HCT116 (cell line): ENCODE measurements around the gene ANTXR2. TPM values are rescaled to one million over a fixed set of nuclear protein-coding genes. Genes with fewer than 3 reads are reported as not detected.

Source experiments
- ATAC-seq: fragments of 200-7000 bp; cut with Tn5 transposase; 2 replicates; pipeline ENCODE4 v1.9.1; 2020; ENCODE audit warnings: mild to moderate bottlenecking, moderate library complexity
- BruUV-seq: library from RNA; stranded (reverse); fragments of 400-500 nt; replicated peaks from 2 replicates; lab custom pipeline; 2021; lab: Mats Ljungman, UMichigan
- CTCF ChIA-PET: fragments of 300-600 bp; sonication (Branson Sonifier 250); formaldehyde crosslinking; loops from one replicate; lab custom pipeline; 2021; ENCODE audit warnings: antibody characterized with exemption; lab: Charles Lee
- POLR2A ChIA-PET: fragments of 300-600, 350-600 bp; sonication (Branson Sonifier 250); formaldehyde crosslinking; loops from one replicate; lab custom pipeline; 2021; ENCODE audit warnings: antibody characterized with exemption; lab: Charles Lee
- RAD21 ChIA-PET, 2 experiments: fragments of 300-600 bp; sonication (Branson Sonifier 250); formaldehyde crosslinking; loops; one replicate each; lab custom pipeline; 2023; ENCODE audit warnings: low total read pairs in 2 of 2; ENCODE audit not compliant: uncharacterized antibody in 2 of 2, unreplicated experiment in 2 of 2, low non-redundant PET in 1 of 2; lab: Charles Lee
- DNase-seq: peaks from one replicate; pipeline ENCODE4 v3.0.0-alpha.2; 2010; ENCODE audit warnings: low read depth, low spot score
- H2AFZ ChIP-seq: fragments of 200-600 bp; shearing (Covaris generic), sonication (generic); 2 replicates; pipeline ENCODE4 v1.6.1; 2017; ENCODE audit warnings: low read depth, mixed run types, mixed read lengths, antibody characterized with exemption, low read length; ENCODE audit not compliant: poor library complexity, severe bottlenecking
- H3K27ac ChIP-seq: 2 replicates; pipeline ENCODE4 v1.5.1; 2012; ENCODE audit warnings: low read depth, low read length
- H3K27me3 ChIP-seq: fragments of 200-600 bp; sonication (generic); 2 replicates; pipeline ENCODE4 v1.6.1; 2016; ENCODE audit warnings: mixed run types, low read length, mixed read lengths; ENCODE audit not compliant: insufficient read depth
- H3K36me3 ChIP-seq, 2 experiments: fragments of 200-500 bp in 1 of 2; fragments of 200-600 bp in 1 of 2; sonication (Bioruptor generic) in 1 of 2; sonication (generic) in 1 of 2; 2 replicates each; pipeline versions ENCODE4 v1.5.1 to v1.6.1; 2014 to 2016; ENCODE audit warnings: low read length in 2 of 2, inconsistent platforms in 1 of 2, mixed read lengths in 1 of 2, mixed run types in 1 of 2; ENCODE audit not compliant: insufficient read depth in 2 of 2, control insufficient read depth in 1 of 2
- H3K4me1 ChIP-seq, 2 experiments: fragments of 200-600 bp in 1 of 2; sonication (generic) in 1 of 2; 2 replicates each; pipeline versions ENCODE4 v1.5.1 to v1.6.1; 2012 to 2017; ENCODE audit warnings: low read length in 2 of 2, inconsistent platforms in 1 of 2, mild to moderate bottlenecking in 1 of 2, mixed read lengths in 1 of 2, mixed run types in 1 of 2, moderate library complexity in 1 of 2; ENCODE audit not compliant: insufficient read depth in 2 of 2, control insufficient read depth in 1 of 2
- H3K4me2 ChIP-seq: fragments of 200-600 bp; sonication (generic); 2 replicates; pipeline ENCODE4 v1.6.1; 2017; ENCODE audit warnings: mixed run types, low read length, mixed read lengths
- H3K4me3 ChIP-seq, 2 experiments: fragments of 200-600 bp in 1 of 2; sonication (generic) in 1 of 2; replicated peaks in 1 of 2; 2 replicates each; pipeline ENCODE4 v1.5.1; 2011 to 2016; ENCODE audit warnings: low read length in 2 of 2, control low read depth in 1 of 2, low read depth in 1 of 2, mild to moderate bottlenecking in 1 of 2, mixed read lengths in 1 of 2, mixed run types in 1 of 2
- H3K79me2 ChIP-seq: fragments of 200-600 bp; sonication (generic); 2 replicates; pipeline ENCODE4 v1.6.1; 2017; ENCODE audit warnings: mild to moderate bottlenecking, mixed run types, low read length, moderate library complexity, mixed read lengths; ENCODE audit not compliant: insufficient read depth
- H3K9ac ChIP-seq: fragments of 200-600 bp; sonication (generic); 2 replicates; pipeline ENCODE4 v1.6.1; 2016; ENCODE audit warnings: low read length, mixed read lengths
- H3K9me2 ChIP-seq: fragments of 200-600 bp; sonication (generic), shearing (Covaris generic); 2 replicates; pipeline ENCODE4 v1.6.1; 2017; ENCODE audit warnings: mixed run types, mild to moderate bottlenecking, moderate library complexity; ENCODE audit not compliant: insufficient read depth
- H3K9me3 ChIP-seq, 2 experiments: fragments of 200-500 bp in 1 of 2; fragments of 200-600 bp in 1 of 2; sonication (Bioruptor generic) in 1 of 2; sonication (generic) in 1 of 2; 2 replicates each; pipeline ENCODE4 v1.6.1; 2014 to 2017; ENCODE audit warnings: low read length in 2 of 2, mixed read lengths in 2 of 2, inconsistent platforms in 1 of 2, low read depth in 1 of 2, mild to moderate bottlenecking in 1 of 2, mixed run types in 1 of 2, moderate library complexity in 1 of 2; ENCODE audit not compliant: control insufficient read depth in 1 of 2, insufficient read depth in 1 of 2
- H4K20me1 ChIP-seq: fragments of 200-600 bp; sonication (generic), shearing (Covaris generic); 2 replicates; pipeline ENCODE4 v1.6.1; 2017; ENCODE audit warnings: mixed run types, mild to moderate bottlenecking, moderate library complexity; ENCODE audit not compliant: insufficient read depth
- EGR1 ChIP-seq: IDR thresholded peaks from 2 replicates; pipeline ENCODE4 v1.6.1; 2012; ENCODE audit warnings: low read depth
- EZH2 ChIP-seq: fragments of 200-600 bp; sonication (generic); IDR thresholded peaks from 2 replicates; pipeline ENCODE4 v1.6.1; 2017; ENCODE audit warnings: antibody characterized with exemption, mixed run types
- FOSL1 ChIP-seq: IDR thresholded peaks from 2 replicates; pipeline ENCODE4 v1.6.1; 2012; ENCODE audit warnings: low read depth
- JUND ChIP-seq: IDR thresholded peaks from 2 replicates; pipeline ENCODE4 v1.6.1; 2012
- POLR2AphosphoS5 ChIP-seq: IDR thresholded peaks from 2 replicates; pipeline ENCODE4 v1.6.1; 2011; ENCODE audit warnings: mild to moderate bottlenecking, low read depth, low read length, moderate library complexity
- RAD21 ChIP-seq: IDR thresholded peaks from 2 replicates; pipeline ENCODE4 v1.6.1; 2012; ENCODE audit warnings: low read depth, mild to moderate bottlenecking
- YY1 ChIP-seq: IDR thresholded peaks from 2 replicates; pipeline ENCODE4 v1.6.1; 2011; ENCODE audit warnings: low read length, low read depth, moderate library complexity, mild to moderate bottlenecking; ENCODE audit not compliant: insufficient replicate concordance; ENCODE audit errors: extremely low read depth
- ZNF274 ChIP-seq: fragments of 200-500 bp; sonication (Bioruptor generic); IDR thresholded peaks from 2 replicates; pipeline ENCODE4 v1.6.1; 2014; ENCODE audit warnings: mild to moderate bottlenecking, low read depth, low read length, inconsistent platforms
- intact Hi-C: fragments of 100-400 bp; cut with micrococcal nuclease; formaldehyde crosslinking; loops from 2 replicates; pipeline ENCODE4 v1.10.0; 2022
- total RNA-seq: library from RNA; stranded (reverse); gene quantifications from one replicate; pipeline ENCODE4 v1.2.1, GENCODE V29; 2021; ENCODE audit not compliant: unreplicated experiment
- TF ChIP-seq, protein P1 (sequence below): IDR thresholded peaks from 2 replicates; pipeline ENCODE4 v1.6.1; 2012
- TF ChIP-seq, protein P2 (sequence below), 3 experiments: fragments of 200-600 bp in 1 of 3; sonication (generic) in 1 of 3; IDR thresholded peaks in 2 of 3; conservative IDR thresholded peaks in 1 of 3; 2 replicates each; pipeline ENCODE4 v1.5.1; 2012 to 2017; ENCODE audit warnings: low read depth in 2 of 3, low read length in 2 of 3, antibody characterized with exemption in 1 of 3, borderline replicate concordance in 1 of 3, control low read depth in 1 of 3, mild to moderate bottlenecking in 1 of 3, mixed read lengths in 1 of 3, mixed run types in 1 of 3, moderate library complexity in 1 of 3; ENCODE audit not compliant: insufficient read depth in 1 of 3

ANTXR2 gene
- total RNA-seq, 1 experiment from 2014 or later = 6.3 TPM

GRCh38 chr4:80082693-80083092 is 9.7 kb upstream of the ANTXR2 start:
- Histone ChIP-seq H3K9me2 (no peaks in the 10 kb centered on the region), H3K4me1 (no peaks in the 10 kb centered on the region), H3K4me2 (no peak overlapping the region), H3K9me3 (no peaks in the 10 kb centered on the region), H3K27me3 (no peaks in the 10 kb centered on the region), H3K36me3 (no peaks in the 10 kb centered on the region), H3K4me3 (no peak overlapping the region), H3K27ac (no peak overlapping the region), H3K79me2 (no peaks in the 10 kb centered on the region), H4K20me1 (no peaks in the 10 kb centered on the region), H3K9ac (no peak overlapping the region), H2AFZ (no peak overlapping the region)
- BruUV-seq = no TSS peak
- intact Hi-C loops = no loop called here
- TF ChIP-seq, protein P1, sequence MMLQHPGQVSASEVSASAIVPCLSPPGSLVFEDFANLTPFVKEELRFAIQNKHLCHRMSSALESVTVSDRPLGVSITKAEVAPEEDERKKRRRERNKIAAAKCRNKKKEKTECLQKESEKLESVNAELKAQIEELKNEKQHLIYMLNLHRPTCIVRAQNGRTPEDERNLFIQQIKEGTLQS = no peak
- TF ChIP-seq ZNF274 (no peak), JUND (no peak), FOSL1 (no peak), EZH2 (no peak), YY1 (no peak)
- TF ChIP-seq, protein P2, sequence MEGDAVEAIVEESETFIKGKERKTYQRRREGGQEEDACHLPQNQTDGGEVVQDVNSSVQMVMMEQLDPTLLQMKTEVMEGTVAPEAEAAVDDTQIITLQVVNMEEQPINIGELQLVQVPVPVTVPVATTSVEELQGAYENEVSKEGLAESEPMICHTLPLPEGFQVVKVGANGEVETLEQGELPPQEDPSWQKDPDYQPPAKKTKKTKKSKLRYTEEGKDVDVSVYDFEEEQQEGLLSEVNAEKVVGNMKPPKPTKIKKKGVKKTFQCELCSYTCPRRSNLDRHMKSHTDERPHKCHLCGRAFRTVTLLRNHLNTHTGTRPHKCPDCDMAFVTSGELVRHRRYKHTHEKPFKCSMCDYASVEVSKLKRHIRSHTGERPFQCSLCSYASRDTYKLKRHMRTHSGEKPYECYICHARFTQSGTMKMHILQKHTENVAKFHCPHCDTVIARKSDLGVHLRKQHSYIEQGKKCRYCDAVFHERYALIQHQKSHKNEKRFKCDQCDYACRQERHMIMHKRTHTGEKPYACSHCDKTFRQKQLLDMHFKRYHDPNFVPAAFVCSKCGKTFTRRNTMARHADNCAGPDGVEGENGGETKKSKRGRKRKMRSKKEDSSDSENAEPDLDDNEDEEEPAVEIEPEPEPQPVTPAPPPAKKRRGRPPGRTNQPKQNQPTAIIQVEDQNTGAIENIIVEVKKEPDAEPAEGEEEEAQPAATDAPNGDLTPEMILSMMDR (IDR thresholded peaks at IDR 0.05 in 2 of 3, conservative IDR thresholded peaks at IDR 0.05 in 1 of 3; ENCODE audit: borderline replicate concordance in 1 of 3, insufficient read depth in 1 of 3, low read depth in 2 of 3, low read length in 2 of 3) = no peak
- CTCF ChIA-PET = no interaction called here
- POLR2A ChIA-PET = no interaction called here
- DNase-seq (no peak), ATAC-seq (no peak)
- RAD21 ChIA-PET = no interaction called here

GRCh38 chr4:80081566-80081965 is 8.5 kb upstream of the ANTXR2 start:
- ATAC-seq = no peak
- Histone ChIP-seq H3K36me3 (no peaks in the 10 kb centered on the region), H3K27me3 (no peaks in the 10 kb centered on the region), H3K27ac (no peak overlapping the region), H3K9me2 (no peaks in the 10 kb centered on the region), H3K4me3 (no peak overlapping the region), H3K79me2 (no peaks in the 10 kb centered on the region), H3K9ac (no peak overlapping the region), H2AFZ (no peak overlapping the region), H3K9me3 (no peaks in the 10 kb centered on the region), H3K4me1 (no peaks in the 10 kb centered on the region), H4K20me1 (no peaks in the 10 kb centered on the region), H3K4me2 (no peak overlapping the region)
- no peak for DNase-seq
- CTCF ChIA-PET = no interaction called here
- TF ChIP-seq POLR2AphosphoS5 (no peak), EZH2 (no peak), YY1 (no peak), RAD21 (no peak), EGR1 (no peak)
- TF ChIP-seq, protein P1 = no peak
- RAD21 ChIA-PET = no interaction called here
- intact Hi-C loops = no loop called here
- POLR2A ChIA-PET = no interaction called here
- BruUV-seq = no TSS peak
